Measurements from ENCODE around the gene TAAR2.

DNA sequence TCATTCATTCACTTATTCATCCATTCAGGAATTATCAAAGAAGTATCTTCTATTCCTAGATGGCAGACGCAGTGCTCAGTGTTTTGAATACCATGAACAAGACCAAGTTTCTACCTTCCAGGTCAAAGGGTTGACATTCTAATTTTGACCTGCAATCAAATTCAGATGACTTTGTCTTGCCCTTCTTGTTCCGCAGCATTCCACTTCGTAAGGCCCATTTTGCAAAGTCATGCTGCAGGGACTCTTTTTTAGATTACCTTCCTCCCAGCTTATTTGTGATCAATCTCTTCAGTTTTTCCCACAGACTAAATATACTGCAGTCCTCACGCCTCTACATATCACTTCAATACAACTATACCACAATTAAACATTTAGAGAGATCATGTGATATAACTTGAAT lies 42.0 kb upstream of the TAAR2 start:
- TF ChIP-seq, protein P1, sequence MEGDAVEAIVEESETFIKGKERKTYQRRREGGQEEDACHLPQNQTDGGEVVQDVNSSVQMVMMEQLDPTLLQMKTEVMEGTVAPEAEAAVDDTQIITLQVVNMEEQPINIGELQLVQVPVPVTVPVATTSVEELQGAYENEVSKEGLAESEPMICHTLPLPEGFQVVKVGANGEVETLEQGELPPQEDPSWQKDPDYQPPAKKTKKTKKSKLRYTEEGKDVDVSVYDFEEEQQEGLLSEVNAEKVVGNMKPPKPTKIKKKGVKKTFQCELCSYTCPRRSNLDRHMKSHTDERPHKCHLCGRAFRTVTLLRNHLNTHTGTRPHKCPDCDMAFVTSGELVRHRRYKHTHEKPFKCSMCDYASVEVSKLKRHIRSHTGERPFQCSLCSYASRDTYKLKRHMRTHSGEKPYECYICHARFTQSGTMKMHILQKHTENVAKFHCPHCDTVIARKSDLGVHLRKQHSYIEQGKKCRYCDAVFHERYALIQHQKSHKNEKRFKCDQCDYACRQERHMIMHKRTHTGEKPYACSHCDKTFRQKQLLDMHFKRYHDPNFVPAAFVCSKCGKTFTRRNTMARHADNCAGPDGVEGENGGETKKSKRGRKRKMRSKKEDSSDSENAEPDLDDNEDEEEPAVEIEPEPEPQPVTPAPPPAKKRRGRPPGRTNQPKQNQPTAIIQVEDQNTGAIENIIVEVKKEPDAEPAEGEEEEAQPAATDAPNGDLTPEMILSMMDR (IDR thresholded peaks at IDR 0.05), result no peak
- TF ChIP-seq POLR2A (IDR thresholded peaks at IDR 0.05), result no peak

All from adrenal gland (tissue), 5 donors.